HEK293 (cell line): ENCODE data around the gene PTX3.

Experiments
- CTCF ChIA-PET: fragments of 350-600 bp; formaldehyde crosslinking; extraction: SDS; loops from one replicate; lab custom pipeline; 2021; ENCODE audit warnings: antibody characterized with exemption; lab: Yijun Ruan, JAX
- POLR2A ChIA-PET: fragments of 300-600 bp; formaldehyde crosslinking; extraction: SDS; loops from one replicate; lab custom pipeline; 2020; ENCODE audit warnings: antibody characterized with exemption, inconsistent platforms; lab: Yijun Ruan, JAX
- H3K27ac ChIP-seq: fragments of 200-500 bp; sonication (Bioruptor generic); 2 replicates; pipeline ENCODE4 v1.5.1; 2014; ENCODE audit warnings: low read depth, low read length, control low read depth, inconsistent platforms; ENCODE audit errors: extremely low read depth
- H3K36me3 ChIP-seq, 2 experiments: fragments of 200-500 bp in 1 of 2; sonication (Bioruptor generic) in 1 of 2; 1 replicate in 1 of 2; 2 replicates in 1 of 2; pipeline ENCODE4 v1.5.1; 2014 to 2017; ENCODE audit warnings: inconsistent platforms in 2 of 2, low read length in 2 of 2; ENCODE audit not compliant: control insufficient read depth in 2 of 2, insufficient read depth in 1 of 2
- H3K4me1 ChIP-seq: fragments of 200-500 bp; sonication (Bioruptor generic); 2 replicates; pipeline ENCODE4 v1.5.1; 2014; ENCODE audit warnings: mild to moderate bottlenecking, low read length, inconsistent platforms; ENCODE audit not compliant: control insufficient read depth, insufficient read depth
- H3K4me3 ChIP-seq: 2 replicates; pipeline ENCODE4 v1.5.1; 2011; ENCODE audit warnings: low read depth, mild to moderate bottlenecking, control low read depth, low read length, moderate library complexity
- H3K9me3 ChIP-seq: fragments of 200-500 bp; sonication (Bioruptor generic); 2 replicates; pipeline ENCODE4 v1.5.1; 2014; ENCODE audit warnings: low read depth, low read length, inconsistent platforms; ENCODE audit not compliant: control insufficient read depth, insufficient read depth
- OVOL3 ChIP-seq: fragments of 450-650 bp; formaldehyde crosslinking; IDR thresholded peaks from 2 replicates; pipeline ENCODE4 v1.5.1; 2016; ENCODE audit warnings: missing biosample characterization, missing genetic modification characterization
- SP7 ChIP-seq: fragments of 450-650 bp; formaldehyde crosslinking; IDR thresholded peaks from 2 replicates; pipeline ENCODE4 v1.5.1; 2016; ENCODE audit warnings: missing biosample characterization, missing genetic modification characterization
- ZNF211 ChIP-seq: fragments of 450-650 bp; formaldehyde crosslinking; IDR thresholded peaks from 2 replicates; pipeline ENCODE4 v1.5.1; 2016; ENCODE audit warnings: low read depth, missing biosample characterization, missing genetic modification characterization
- ZNF223 ChIP-seq: fragments of 450-650 bp; formaldehyde crosslinking; IDR thresholded peaks from 2 replicates; pipeline ENCODE4 v1.5.1; 2016; ENCODE audit warnings: missing biosample characterization, missing genetic modification characterization
- ZNF654 ChIP-seq: fragments of 450-650 bp; formaldehyde crosslinking; IDR thresholded peaks from 2 replicates; pipeline ENCODE4 v1.5.1; 2016; ENCODE audit warnings: low read depth, missing biosample characterization, missing genetic modification characterization
- ZNF658 ChIP-seq: fragments of 450-650 bp; formaldehyde crosslinking; IDR thresholded peaks from 2 replicates; pipeline ENCODE4; 2016; ENCODE audit warnings: missing biosample characterization, missing genetic modification characterization
- ZNF692 ChIP-seq: fragments of 450-650 bp; formaldehyde crosslinking; IDR thresholded peaks from 2 replicates; pipeline ENCODE4 v1.5.1; 2016; ENCODE audit warnings: missing biosample characterization, missing genetic modification characterization
- ZNF76 ChIP-seq: fragments of 450-650 bp; formaldehyde crosslinking; IDR thresholded peaks from 2 replicates; pipeline ENCODE4; 2016; ENCODE audit warnings: low read depth, missing biosample characterization, missing genetic modification characterization, borderline replicate concordance
- ZNF768 ChIP-seq: fragments of 450-650 bp; formaldehyde crosslinking; IDR thresholded peaks from 2 replicates; pipeline ENCODE4 v1.5.1; 2018; ENCODE audit warnings: missing biosample characterization, mild to moderate bottlenecking, missing genetic modification characterization
- ZNF837 ChIP-seq: fragments of 450-650 bp; formaldehyde crosslinking; IDR thresholded peaks from 2 replicates; pipeline ENCODE4 v1.5.1; 2016; ENCODE audit warnings: missing biosample characterization, missing genetic modification characterization
- ZSCAN30 ChIP-seq: fragments of 450-650 bp; IDR thresholded peaks from 2 replicates; pipeline ENCODE4 v1.5.1; 2018; ENCODE audit warnings: missing biosample characterization, mild to moderate bottlenecking, missing genetic modification characterization, moderate library complexity
- TF ChIP-seq, protein P1 (sequence below): fragments of 450-650 bp; formaldehyde crosslinking; IDR thresholded peaks from 2 replicates; pipeline ENCODE4 v1.5.1; 2016; ENCODE audit warnings: missing biosample characterization, missing genetic modification characterization
- TF ChIP-seq, protein P2 (sequence below): fragments of 450-650 bp; formaldehyde crosslinking; IDR thresholded peaks from 2 replicates; pipeline ENCODE4 v1.5.1; 2016; ENCODE audit warnings: missing biosample characterization, missing genetic modification characterization

The PTX3 gene

DNA sequence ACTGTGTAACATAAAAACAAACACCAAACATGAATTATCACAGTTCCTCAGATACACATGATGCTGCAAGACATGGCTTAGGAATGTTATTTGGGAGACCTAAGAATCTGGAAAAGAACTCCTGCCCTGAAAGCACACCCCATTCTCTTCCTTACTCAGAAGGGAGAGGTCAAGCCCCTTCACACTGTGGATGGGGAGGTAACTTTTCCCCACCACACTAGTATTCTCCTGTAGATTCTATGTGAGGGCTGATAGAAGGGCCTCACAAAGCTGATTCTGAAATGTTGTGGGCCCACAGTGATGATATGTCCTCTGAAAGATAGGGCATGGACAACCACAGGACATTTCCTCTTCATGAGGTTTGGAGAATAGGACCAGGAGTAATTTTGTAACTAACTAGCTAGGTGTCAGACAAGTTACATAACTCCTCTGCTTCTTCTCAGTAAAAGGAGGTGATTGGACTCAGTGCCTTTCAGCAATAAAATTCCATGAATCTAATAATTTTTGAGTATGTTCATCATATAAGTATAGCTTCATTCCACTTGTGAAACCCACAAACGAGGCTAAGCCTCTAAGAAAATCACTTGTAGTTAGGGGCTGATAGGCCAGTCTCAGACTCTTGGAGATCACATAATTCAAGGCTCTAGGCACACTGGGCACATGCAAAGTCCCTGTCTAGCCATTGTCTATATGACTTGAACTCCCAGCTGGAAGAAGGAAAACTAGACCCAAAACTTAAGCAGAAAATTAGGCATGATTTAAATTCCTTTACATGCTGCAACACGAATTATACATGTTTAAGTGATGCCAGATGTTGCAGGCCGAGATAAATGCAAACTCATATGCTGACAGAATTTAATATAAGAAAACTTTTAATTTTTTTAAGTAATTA lies 7.5 kb downstream of the PTX3 start:
- ChIA-PET CTCF (no interaction called here), POLR2A (no interaction called here)
- no peaks in the 10 kb centered on the region for H3K4me1 ChIP-seq
- no peaks in the 10 kb centered on the region for H3K9me3 ChIP-seq
- H3K27ac ChIP-seq = no peak overlapping the region
- 0 out of 2 replicates have a peak, but pooled peaks have one; percentile 24 for TF ChIP-seq ZNF692
- TF ChIP-seq ZNF658 (tag by site-specific recombination) = no peak
- TF ChIP-seq, all 188 proteins: peak for 1
- H3K36me3 ChIP-seq = no peaks in the 10 kb centered on the region
- no peak overlapping the region for H3K4me3 ChIP-seq

DNA sequence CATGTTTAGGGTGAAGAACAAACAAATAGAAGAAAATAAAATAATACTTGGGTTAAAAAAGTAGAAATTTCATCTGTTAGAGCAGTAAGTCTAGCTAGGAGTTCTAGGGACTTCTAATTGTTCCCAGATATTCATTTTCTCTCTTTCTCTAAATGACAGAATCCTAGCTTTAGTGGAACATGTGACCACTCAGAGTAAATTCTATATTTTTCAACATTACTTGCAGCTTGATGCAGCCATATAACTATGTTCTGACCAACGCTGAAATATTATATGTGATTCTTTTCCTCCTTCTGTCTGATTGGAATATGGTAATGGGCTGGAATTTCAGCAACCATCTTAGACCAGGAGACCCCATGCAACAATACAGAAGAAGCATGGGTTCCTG lies 8.1 kb downstream of the PTX3 start:
- no peaks in the 10 kb centered on the region for H3K4me1 ChIP-seq
- H3K9me3 ChIP-seq = no peaks in the 10 kb centered on the region
- ChIA-PET CTCF (no interaction called here), POLR2A (no interaction called here)
- TF ChIP-seq ZNF211 = no peak
- TF ChIP-seq, protein P1, sequence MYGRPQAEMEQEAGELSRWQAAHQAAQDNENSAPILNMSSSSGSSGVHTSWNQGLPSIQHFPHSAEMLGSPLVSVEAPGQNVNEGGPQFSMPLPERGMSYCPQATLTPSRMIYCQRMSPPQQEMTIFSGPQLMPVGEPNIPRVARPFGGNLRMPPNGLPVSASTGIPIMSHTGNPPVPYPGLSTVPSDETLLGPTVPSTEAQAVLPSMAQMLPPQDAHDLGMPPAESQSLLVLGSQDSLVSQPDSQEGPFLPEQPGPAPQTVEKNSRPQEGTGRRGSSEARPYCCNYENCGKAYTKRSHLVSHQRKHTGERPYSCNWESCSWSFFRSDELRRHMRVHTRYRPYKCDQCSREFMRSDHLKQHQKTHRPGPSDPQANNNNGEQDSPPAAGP (tag by site-specific recombination) = no peak
- H3K4me3 ChIP-seq = no peak overlapping the region
- H3K27ac ChIP-seq = no peak overlapping the region
- no peaks in the 10 kb centered on the region for H3K36me3 ChIP-seq

GRCh38 chr3:157445857-157446256 lies 9.2 kb downstream of the PTX3 start:
- Histone ChIP-seq H3K4me1 (no peaks in the 10 kb centered on the region), H3K27ac (no peak overlapping the region), H3K4me3 (no peak overlapping the region), H3K9me3 (no peaks in the 10 kb centered on the region), H3K36me3 (no peaks in the 10 kb centered on the region)
- POLR2A ChIA-PET = no interaction called here
- TF ChIP-seq ZNF768 (tag by site-specific recombination) = no peak
- CTCF ChIA-PET = interaction anchor here (0.5 to 1.9 kb wide), 3 partner anchors 9 to 765 kb away, joined by 3 to 6 read pairs (median 3); partner anchors contain the start of gene PTX3

DNA sequence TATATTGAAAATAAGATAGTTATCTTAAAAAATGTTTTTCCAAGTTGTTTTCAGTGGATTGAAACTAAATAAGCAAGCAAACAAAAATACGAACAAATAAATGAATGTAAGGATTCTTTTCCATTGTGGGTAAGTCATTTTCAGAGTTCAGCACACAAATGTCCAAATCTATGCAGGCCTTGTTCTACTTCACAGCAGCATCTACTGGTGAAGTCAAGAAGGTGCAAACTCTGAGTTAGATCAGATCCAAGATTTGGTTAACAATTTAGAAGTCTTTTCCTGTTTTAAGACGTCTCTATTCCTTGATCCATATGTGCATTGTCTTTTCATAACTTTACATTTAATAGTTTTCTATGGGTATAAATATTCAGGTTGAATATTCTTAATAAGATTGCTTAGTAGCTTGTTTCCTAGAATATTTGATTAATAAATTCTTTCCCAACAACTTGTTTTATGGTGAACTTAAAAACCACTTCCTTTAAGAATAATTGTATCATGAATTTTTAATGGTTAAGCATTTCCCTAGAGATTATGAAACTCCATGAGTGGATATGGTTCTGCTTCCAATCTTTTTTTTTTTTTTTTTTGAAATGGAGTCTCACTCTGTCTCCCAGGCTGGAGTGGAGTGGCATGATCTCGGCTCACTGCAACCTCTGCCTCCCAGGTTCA lies 10.5 kb downstream of the PTX3 start:
- Histone ChIP-seq H3K4me3 (no peak overlapping the region), H3K27ac (no peak overlapping the region), H3K9me3 (no peaks in the 10 kb centered on the region), H3K4me1 (no peaks in the 10 kb centered on the region), H3K36me3 (no peaks in the 10 kb centered on the region)
- ChIA-PET CTCF (interaction anchor here (0.7 to 1.9 kb wide), 3 partner anchors 10 to 286 kb away, joined by 3 to 6 read pairs (median 3); partner anchors contain the start of gene PTX3), POLR2A (no interaction called here)
- no peak for TF ChIP-seq OVOL3 (tag by site-specific recombination)
- no peak for TF ChIP-seq ZSCAN30 (tag by site-specific recombination)
- TF ChIP-seq, protein P2, sequence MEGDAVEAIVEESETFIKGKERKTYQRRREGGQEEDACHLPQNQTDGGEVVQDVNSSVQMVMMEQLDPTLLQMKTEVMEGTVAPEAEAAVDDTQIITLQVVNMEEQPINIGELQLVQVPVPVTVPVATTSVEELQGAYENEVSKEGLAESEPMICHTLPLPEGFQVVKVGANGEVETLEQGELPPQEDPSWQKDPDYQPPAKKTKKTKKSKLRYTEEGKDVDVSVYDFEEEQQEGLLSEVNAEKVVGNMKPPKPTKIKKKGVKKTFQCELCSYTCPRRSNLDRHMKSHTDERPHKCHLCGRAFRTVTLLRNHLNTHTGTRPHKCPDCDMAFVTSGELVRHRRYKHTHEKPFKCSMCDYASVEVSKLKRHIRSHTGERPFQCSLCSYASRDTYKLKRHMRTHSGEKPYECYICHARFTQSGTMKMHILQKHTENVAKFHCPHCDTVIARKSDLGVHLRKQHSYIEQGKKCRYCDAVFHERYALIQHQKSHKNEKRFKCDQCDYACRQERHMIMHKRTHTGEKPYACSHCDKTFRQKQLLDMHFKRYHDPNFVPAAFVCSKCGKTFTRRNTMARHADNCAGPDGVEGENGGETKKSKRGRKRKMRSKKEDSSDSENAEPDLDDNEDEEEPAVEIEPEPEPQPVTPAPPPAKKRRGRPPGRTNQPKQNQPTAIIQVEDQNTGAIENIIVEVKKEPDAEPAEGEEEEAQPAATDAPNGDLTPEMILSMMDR (tag by site-specific recombination) = 0 out of 2 replicates have a peak, but pooled peaks have one; percentile 15
- peak; percentile 56 for TF ChIP-seq ZNF654 (tag by site-specific recombination)
- TF ChIP-seq ZNF837 = no peak
- TF ChIP-seq ZNF223 (tag by site-specific recombination) = no peak
- no peak for TF ChIP-seq ZNF76 (tag by site-specific recombination)
- no peak for TF ChIP-seq SP7 (tag by site-specific recombination)
